A549 (cell line): Measurements from ENCODE around the gene ELF5. TPM values are rescaled to one million over a fixed set of nuclear protein-coding genes. Genes with fewer than 3 reads are reported as not detected.

Experiments
- ATAC-seq, 2 experiments: fragments of 200-7000 bp in 1 of 2; fragments of >200 bp in 1 of 2; cut with Nextera tagmentation in 1 of 2; cut with Tn5 transposase in 1 of 2; 3 replicates each; pipeline versions ENCODE4 v1.8.0 to v1.9.1; 2018 to 2020; ENCODE audit warnings: mild to moderate bottlenecking in 1 of 2, moderate library complexity in 1 of 2
- CTCF ChIA-PET: fragments of 300-600 bp; sonication (Branson Sonifier 250); formaldehyde crosslinking; extraction: SDS; loops from one replicate; lab custom pipeline; 2021; ENCODE audit warnings: antibody characterized with exemption, inconsistent platforms; lab: Yijun Ruan, JAX
- POLR2A ChIA-PET: fragments of 350-600 bp; formaldehyde crosslinking; extraction: SDS; loops from one replicate; lab custom pipeline; 2021; ENCODE audit warnings: antibody characterized with exemption, inconsistent platforms; lab: Yijun Ruan, JAX
- DNase-seq, 2 experiments: peaks; one replicate each; pipeline versions ENCODE4 v3.0.0 to v3.0.0-alpha.2; 2011 to 2016; ENCODE audit warnings: low read depth in 1 of 2, low spot score in 1 of 2
- FAIRE-seq: peaks from 2 replicates; lab custom pipeline; 2011; peaks lifted over from hg19 to GRCh38; lab: Jason Lieb, UNC
- H3K27ac ChIP-seq, 2 experiments: fragments of >200 bp; sonication (Bioruptor Twin); formaldehyde crosslinking; 3 replicates each; pipeline ENCODE4 v1.5.1; 2016 to 2017
- H3K4me1 ChIP-seq: fragments of >200 bp; sonication (Bioruptor Twin); formaldehyde crosslinking; 3 replicates; pipeline ENCODE4 v1.6.1; 2016
- H3K4me2 ChIP-seq: fragments of >200 bp; sonication (Bioruptor Twin); formaldehyde crosslinking; 3 replicates; pipeline ENCODE4 v1.6.1; 2016
- H3K4me3 ChIP-seq: fragments of >200 bp; sonication (Bioruptor Twin); formaldehyde crosslinking; 3 replicates; pipeline ENCODE4 v1.5.1; 2016
- H3K9me3 ChIP-seq: fragments of >200 bp; sonication (Bioruptor Twin); formaldehyde crosslinking; 3 replicates; pipeline ENCODE4 v1.6.1; 2016
- CEBPB ChIP-seq, 2 experiments: fragments of >200 bp in 1 of 2; sonication (Bioruptor Twin) in 1 of 2; formaldehyde crosslinking in 1 of 2; IDR thresholded peaks; 2 replicates each; pipeline ENCODE4 v1.6.1; 2012 to 2016
- CTCF ChIP-seq: fragments of >200 bp; sonication (Bioruptor Twin); formaldehyde crosslinking; IDR thresholded peaks from 3 replicates; pipeline ENCODE4 v1.5.1; 2016
- EHF ChIP-seq: fragments of 250-450 bp; sonication (Bioruptor Pico); IDR thresholded peaks from 2 replicates; pipeline ENCODE4 v1.5.0; 2020; ENCODE audit warnings: mild to moderate bottlenecking
- EHMT2 ChIP-seq: fragments of 200-600 bp; sonication (generic); IDR thresholded peaks from 2 replicates; pipeline ENCODE4 v1.6.1; 2016; ENCODE audit warnings: antibody characterized with exemption, low read depth, mild to moderate bottlenecking, moderate library complexity
- EP300 ChIP-seq, 2 experiments: fragments of >200 bp; sonication (Bioruptor Twin); formaldehyde crosslinking; IDR thresholded peaks; 2 replicates in 1 of 2; 3 replicates in 1 of 2; pipeline ENCODE4 v1.6.1; 2016 to 2017
- ESRRA ChIP-seq: fragments of 150-350 bp; IDR thresholded peaks from 2 replicates; pipeline ENCODE4 v1.6.1; 2014; ENCODE audit warnings: mild to moderate bottlenecking, low read length, borderline replicate concordance
- FOSB ChIP-seq: fragments of 250-450 bp; sonication (Bioruptor Pico); IDR thresholded peaks from 2 replicates; pipeline ENCODE4 v1.5.0; 2020; ENCODE audit warnings: mild to moderate bottlenecking, moderate library complexity
- HDAC2 ChIP-seq: fragments of 200-600 bp; sonication (generic); IDR thresholded peaks from 2 replicates; pipeline ENCODE4 v1.6.1; 2016
- HEYL ChIP-seq: fragments of 250-450 bp; sonication (Bioruptor Pico); IDR thresholded peaks from 2 replicates; pipeline ENCODE4 v1.8.0; 2021; ENCODE audit warnings: mild to moderate bottlenecking, moderate library complexity
- HOXB5 ChIP-seq: fragments of 250-450 bp; sonication (Bioruptor Pico); IDR thresholded peaks from 2 replicates; pipeline ENCODE4 v1.5.0; 2020; ENCODE audit warnings: mild to moderate bottlenecking, moderate library complexity
- KDM1A ChIP-seq: fragments of 200-600 bp; sonication (generic); IDR thresholded peaks from 2 replicates; pipeline ENCODE4 v1.6.1; 2016; ENCODE audit warnings: low read depth, mild to moderate bottlenecking
- MAX ChIP-seq: IDR thresholded peaks from 2 replicates; pipeline ENCODE4 v1.6.1; 2012
- NR3C1 ChIP-seq: fragments of >200 bp; sonication (Bioruptor Twin); formaldehyde crosslinking; IDR thresholded peaks from 3 replicates; pipeline ENCODE4 v1.6.1; 2017
- PBX3 ChIP-seq: IDR thresholded peaks from 2 replicates; pipeline ENCODE4 v1.6.1; 2012
- PHF8 ChIP-seq: fragments of 200-600 bp; sonication (generic); IDR thresholded peaks from 2 replicates; pipeline ENCODE4 v1.6.1; 2016; ENCODE audit warnings: low read depth, mild to moderate bottlenecking, antibody characterized with exemption, moderate library complexity, borderline replicate concordance
- RAD21 ChIP-seq, 2 experiments: fragments of >200 bp in 1 of 2; sonication (Bioruptor Twin) in 1 of 2; formaldehyde crosslinking in 1 of 2; IDR thresholded peaks in 1 of 2; conservative IDR thresholded peaks in 1 of 2; 2 replicates in 1 of 2; 3 replicates in 1 of 2; pipeline ENCODE4 v1.6.1; 2012 to 2018; ENCODE audit warnings: inconsistent platforms in 1 of 2
- RARB ChIP-seq: fragments of 250-450 bp; sonication (Bioruptor Pico); IDR thresholded peaks from 2 replicates; pipeline ENCODE4 v1.8.0; 2021; ENCODE audit warnings: mild to moderate bottlenecking, moderate library complexity
- RFX5 ChIP-seq: fragments of 450-650 bp; IDR thresholded peaks from 2 replicates; pipeline ENCODE4 v1.7.1; 2014; ENCODE audit warnings: antibody characterized with exemption, mild to moderate bottlenecking, moderate library complexity
- TFCP2L1 ChIP-seq: fragments of 250-450 bp; sonication (Bioruptor Pico); IDR thresholded peaks from 2 replicates; pipeline ENCODE4 v1.5.0; 2021; ENCODE audit warnings: mild to moderate bottlenecking
- WGBS: methylation state at CpG from one replicate; pipeline ENCODE4 v1.1.6; 2017; ENCODE audit errors: missing lambda C conversion rate; 5-methylcytosine and 5-hydroxymethylcytosine counted together
- polyA plus RNA-seq, 4 experiments: library from polyadenylated mRNA; depleted of rRNA in 3 of 4; stranded (reverse); fragments of >200 nt; fragmentation: RNase III in 1 of 4; extraction: RNeasy Plus Mini Kit Qiagen cat#74134 plus additional on column Dnase treatment in 1 of 4; gene quantifications; 2 replicates in 3 of 4; 3 replicates in 1 of 4; pipeline ENCODE4 v1.2.3, GENCODE V29; 2011 to 2017
- TF ChIP-seq, protein P1 (sequence below): fragments of 250-450 bp; sonication (Bioruptor Pico); IDR thresholded peaks from 2 replicates; pipeline ENCODE4 v1.5.0; 2021; ENCODE audit warnings: mild to moderate bottlenecking, moderate library complexity, borderline replicate concordance
- TF ChIP-seq, protein P2 (sequence below): fragments of 250-450 bp; sonication (Bioruptor Pico); IDR thresholded peaks from 2 replicates; pipeline ENCODE4 v1.5.0; 2020; ENCODE audit warnings: low read depth, mild to moderate bottlenecking, moderate library complexity
- TF ChIP-seq, protein P3 (sequence below): IDR thresholded peaks from 2 replicates; pipeline ENCODE4 v1.6.1; 2012; ENCODE audit warnings: low read depth, borderline replicate concordance
- TF ChIP-seq, protein P4 (sequence below): fragments of 200-600 bp; sonication (generic); IDR thresholded peaks from 2 replicates; pipeline ENCODE4 v1.6.1; 2016; ENCODE audit warnings: antibody characterized with exemption, mild to moderate bottlenecking, moderate library complexity

Gene ELF5
- polyA plus RNA-seq, 2 of the 4 experiments (the other 2 are of a cell fraction) = 0.04 TPM; not detected in 1

DNA sequence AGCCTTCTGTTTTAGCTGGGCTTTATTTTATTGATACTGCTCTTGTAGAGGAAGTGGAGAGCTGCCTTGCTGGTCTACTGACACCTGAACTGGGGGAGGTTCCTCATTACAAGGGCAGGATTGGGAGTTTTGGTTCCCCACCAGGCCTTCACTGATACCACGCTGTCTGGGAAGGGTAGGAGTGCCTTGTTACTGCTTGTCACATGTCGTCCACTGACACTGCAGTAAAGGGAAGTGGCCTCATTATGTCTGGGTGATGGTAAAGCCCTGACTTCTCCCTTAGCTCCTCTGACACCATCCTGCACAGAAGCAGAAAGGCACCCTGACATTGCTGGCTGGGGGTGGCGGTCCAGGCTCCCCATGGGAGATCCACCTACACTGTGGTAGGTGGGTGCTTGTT lies 38.7 kb upstream of the ELF5 start:
- ChIA-PET POLR2A (no interaction called here), CTCF (interaction anchor here (0.6 to 2.4 kb wide), 4 partner anchors 9 to 382 kb away, joined by 3 to 7 read pairs (median 3); partner anchors contain the start of gene ELF5)
- WGBS = 55% methylated on average over 3 of the region's 3 CpGs
- FAIRE-seq (no peak), DNase-seq (no peak), ATAC-seq (no peak)
- H3K9me3 ChIP-seq = no peaks in the 10 kb centered on the region
- H3K4me1 ChIP-seq = no peaks in the 10 kb centered on the region
- H3K27ac ChIP-seq = no peak overlapping the region
- no peak overlapping the region for H3K4me2 ChIP-seq
- TF ChIP-seq CTCF (no peak), ESRRA (no peak), EHMT2 (no peak)
- TF ChIP-seq, protein P1, sequence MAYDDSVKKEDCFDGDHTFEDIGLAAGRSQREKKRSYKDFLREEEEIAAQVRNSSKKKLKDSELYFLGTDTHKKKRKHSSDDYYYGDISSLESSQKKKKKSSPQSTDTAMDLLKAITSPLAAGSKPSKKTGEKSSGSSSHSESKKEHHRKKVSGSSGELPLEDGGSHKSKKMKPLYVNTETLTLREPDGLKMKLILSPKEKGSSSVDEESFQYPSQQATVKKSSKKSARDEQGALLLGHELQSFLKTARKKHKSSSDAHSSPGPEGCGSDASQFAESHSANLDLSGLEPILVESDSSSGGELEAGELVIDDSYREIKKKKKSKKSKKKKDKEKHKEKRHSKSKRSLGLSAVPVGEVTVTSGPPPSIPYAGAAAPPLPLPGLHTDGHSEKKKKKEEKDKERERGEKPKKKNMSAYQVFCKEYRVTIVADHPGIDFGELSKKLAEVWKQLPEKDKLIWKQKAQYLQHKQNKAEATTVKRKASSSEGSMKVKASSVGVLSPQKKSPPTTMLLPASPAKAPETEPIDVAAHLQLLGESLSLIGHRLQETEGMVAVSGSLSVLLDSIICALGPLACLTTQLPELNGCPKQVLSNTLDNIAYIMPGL (CRISPR knock-in tag) = no peak
- H3K4me3 ChIP-seq = no peak overlapping the region

GRCh38 chr11:34549271-34549670 lies 35.7 kb upstream of the ELF5 start:
- no peak for FAIRE-seq
- H3K27ac ChIP-seq = no peak overlapping the region
- H3K4me1 ChIP-seq = no peaks in the 10 kb centered on the region
- TF ChIP-seq NR3C1 (no peak), EHF (CRISPR knock-in tag) (no peak), RARB (CRISPR knock-in tag) (no peak), HDAC2 (no peak), HEYL (CRISPR knock-in tag) (no peak), EP300 (IDR thresholded peaks at IDR 0.05) (no peak)
- TF ChIP-seq, all 56 proteins: peak for 0
- peak in 1 of 2 experiments; percentile 24; a peak in 2 of 6 replicates for ATAC-seq
- POLR2A ChIA-PET = no interaction called here
- CTCF ChIA-PET = interaction anchor here (1.4 to 3.7 kb wide), 4 partner anchors 36 to 863 kb away, joined by 3 to 23 read pairs (median 6); partner anchors contain the start of gene ELF5
- no peaks in the 10 kb centered on the region for H3K9me3 ChIP-seq
- no peak for DNase-seq
- no peak overlapping the region for H3K4me3 ChIP-seq
- H3K4me2 ChIP-seq = no peak overlapping the region
- WGBS = 52% methylated on average over 5 of the region's 5 CpGs

DNA sequence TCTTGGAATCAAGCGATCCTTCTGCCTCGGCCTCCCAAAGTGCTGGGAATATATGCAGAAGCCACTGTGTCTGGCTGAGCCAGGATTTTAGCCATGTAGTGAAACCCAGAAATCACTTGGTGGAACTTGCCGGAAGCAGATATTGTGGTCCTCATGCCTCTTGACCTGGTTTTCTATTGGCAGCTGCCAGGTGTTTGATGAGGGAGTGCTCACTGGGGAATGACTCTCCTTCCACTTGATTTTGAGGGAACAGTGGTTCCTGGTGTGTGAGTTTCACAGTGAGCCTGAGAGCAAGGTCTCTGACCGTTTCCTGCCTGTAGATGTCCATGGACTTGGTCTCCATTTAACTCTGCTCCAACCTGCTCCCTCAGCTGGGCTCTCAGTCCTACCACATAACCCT lies 34.7 kb upstream of the ELF5 start:
- Histone ChIP-seq H3K27ac (no peak overlapping the region), H3K9me3 (no peaks in the 10 kb centered on the region), H3K4me2 (no peak overlapping the region), H3K4me1 (no peaks in the 10 kb centered on the region), H3K4me3 (no peak overlapping the region)
- CTCF ChIA-PET = interaction anchor here (0.7 to 3.7 kb wide), 5 partner anchors 8 to 864 kb away, joined by 3 to 23 read pairs (median 4); partner anchors contain the start of gene ELF5
- FAIRE-seq (no peak), ATAC-seq (no peak), DNase-seq (no peak)
- 65% methylated on average over 4 of the region's 4 CpGs for WGBS
- POLR2A ChIA-PET = no interaction called here
- TF ChIP-seq KDM1A = no peak
- TF ChIP-seq FOSB (CRISPR knock-in tag) = no peak
- no peak for TF ChIP-seq MAX
- no peak for TF ChIP-seq HOXB5 (CRISPR knock-in tag)
- TF ChIP-seq HEYL (CRISPR knock-in tag) = no peak
- TF ChIP-seq RARB (CRISPR knock-in tag) = no peak
- no peak for TF ChIP-seq PHF8
- TF ChIP-seq EHMT2 = no peak
- no peak for TF ChIP-seq PBX3
- TF ChIP-seq, protein P2, sequence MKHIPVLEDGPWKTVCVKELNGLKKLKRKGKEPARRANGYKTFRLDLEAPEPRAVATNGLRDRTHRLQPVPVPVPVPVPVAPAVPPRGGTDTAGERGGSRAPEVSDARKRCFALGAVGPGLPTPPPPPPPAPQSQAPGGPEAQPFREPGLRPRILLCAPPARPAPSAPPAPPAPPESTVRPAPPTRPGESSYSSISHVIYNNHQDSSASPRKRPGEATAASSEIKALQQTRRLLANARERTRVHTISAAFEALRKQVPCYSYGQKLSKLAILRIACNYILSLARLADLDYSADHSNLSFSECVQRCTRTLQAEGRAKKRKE (CRISPR knock-in tag) = no peak
- TF ChIP-seq RAD21 (conservative IDR thresholded peaks at IDR 0.05 in 1 of 2, IDR thresholded peaks at IDR 0.05 in 1 of 2) = no peak
- no peak for TF ChIP-seq CEBPB (IDR thresholded peaks at IDR 0.05)
- TF ChIP-seq, protein P3, sequence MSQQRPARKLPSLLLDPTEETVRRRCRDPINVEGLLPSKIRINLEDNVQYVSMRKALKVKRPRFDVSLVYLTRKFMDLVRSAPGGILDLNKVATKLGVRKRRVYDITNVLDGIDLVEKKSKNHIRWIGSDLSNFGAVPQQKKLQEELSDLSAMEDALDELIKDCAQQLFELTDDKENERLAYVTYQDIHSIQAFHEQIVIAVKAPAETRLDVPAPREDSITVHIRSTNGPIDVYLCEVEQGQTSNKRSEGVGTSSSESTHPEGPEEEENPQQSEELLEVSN = no peak
- TF ChIP-seq TFCP2L1 (CRISPR knock-in tag) = no peak
- TF ChIP-seq, protein P4, sequence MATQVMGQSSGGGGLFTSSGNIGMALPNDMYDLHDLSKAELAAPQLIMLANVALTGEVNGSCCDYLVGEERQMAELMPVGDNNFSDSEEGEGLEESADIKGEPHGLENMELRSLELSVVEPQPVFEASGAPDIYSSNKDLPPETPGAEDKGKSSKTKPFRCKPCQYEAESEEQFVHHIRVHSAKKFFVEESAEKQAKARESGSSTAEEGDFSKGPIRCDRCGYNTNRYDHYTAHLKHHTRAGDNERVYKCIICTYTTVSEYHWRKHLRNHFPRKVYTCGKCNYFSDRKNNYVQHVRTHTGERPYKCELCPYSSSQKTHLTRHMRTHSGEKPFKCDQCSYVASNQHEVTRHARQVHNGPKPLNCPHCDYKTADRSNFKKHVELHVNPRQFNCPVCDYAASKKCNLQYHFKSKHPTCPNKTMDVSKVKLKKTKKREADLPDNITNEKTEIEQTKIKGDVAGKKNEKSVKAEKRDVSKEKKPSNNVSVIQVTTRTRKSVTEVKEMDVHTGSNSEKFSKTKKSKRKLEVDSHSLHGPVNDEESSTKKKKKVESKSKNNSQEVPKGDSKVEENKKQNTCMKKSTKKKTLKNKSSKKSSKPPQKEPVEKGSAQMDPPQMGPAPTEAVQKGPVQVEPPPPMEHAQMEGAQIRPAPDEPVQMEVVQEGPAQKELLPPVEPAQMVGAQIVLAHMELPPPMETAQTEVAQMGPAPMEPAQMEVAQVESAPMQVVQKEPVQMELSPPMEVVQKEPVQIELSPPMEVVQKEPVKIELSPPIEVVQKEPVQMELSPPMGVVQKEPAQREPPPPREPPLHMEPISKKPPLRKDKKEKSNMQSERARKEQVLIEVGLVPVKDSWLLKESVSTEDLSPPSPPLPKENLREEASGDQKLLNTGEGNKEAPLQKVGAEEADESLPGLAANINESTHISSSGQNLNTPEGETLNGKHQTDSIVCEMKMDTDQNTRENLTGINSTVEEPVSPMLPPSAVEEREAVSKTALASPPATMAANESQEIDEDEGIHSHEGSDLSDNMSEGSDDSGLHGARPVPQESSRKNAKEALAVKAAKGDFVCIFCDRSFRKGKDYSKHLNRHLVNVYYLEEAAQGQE = no peak
- no peak for TF ChIP-seq RFX5
